NCI-H345 treated with DMSO at 0.1 percent for 48 hours (cell line): ENCODE data around the gene GRM2.

Source experiments
- DNase-seq: peaks from one replicate; lab custom pipeline; 2025; ENCODE audit not compliant: unreplicated experiment; lab: John Stamatoyannopoulos, UW

Gene GRM2

DNA sequence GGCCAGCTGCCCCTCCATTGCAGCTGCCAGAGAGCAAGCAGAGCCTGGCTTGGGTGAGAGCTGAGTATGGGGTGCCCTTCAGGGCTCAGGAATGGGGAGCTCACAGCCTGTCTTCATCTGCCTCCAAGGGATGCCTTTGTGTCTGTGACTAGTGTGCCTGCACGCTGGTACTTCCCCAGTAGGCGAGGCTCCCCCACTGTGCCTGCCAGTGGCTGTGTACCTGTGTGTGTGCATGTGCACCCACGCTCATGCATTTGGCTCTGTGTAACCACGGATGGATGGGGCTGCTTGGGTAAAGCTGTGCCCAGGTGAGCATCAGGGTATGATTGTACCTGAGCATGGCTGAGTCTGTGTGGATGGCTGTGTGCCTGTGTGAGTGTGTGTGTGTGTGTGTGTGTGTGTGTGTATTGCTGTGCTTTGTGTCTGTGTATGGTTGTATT lies 2.3 kb upstream of the GRM2 start:
- no peak for DNase-seq

DNA sequence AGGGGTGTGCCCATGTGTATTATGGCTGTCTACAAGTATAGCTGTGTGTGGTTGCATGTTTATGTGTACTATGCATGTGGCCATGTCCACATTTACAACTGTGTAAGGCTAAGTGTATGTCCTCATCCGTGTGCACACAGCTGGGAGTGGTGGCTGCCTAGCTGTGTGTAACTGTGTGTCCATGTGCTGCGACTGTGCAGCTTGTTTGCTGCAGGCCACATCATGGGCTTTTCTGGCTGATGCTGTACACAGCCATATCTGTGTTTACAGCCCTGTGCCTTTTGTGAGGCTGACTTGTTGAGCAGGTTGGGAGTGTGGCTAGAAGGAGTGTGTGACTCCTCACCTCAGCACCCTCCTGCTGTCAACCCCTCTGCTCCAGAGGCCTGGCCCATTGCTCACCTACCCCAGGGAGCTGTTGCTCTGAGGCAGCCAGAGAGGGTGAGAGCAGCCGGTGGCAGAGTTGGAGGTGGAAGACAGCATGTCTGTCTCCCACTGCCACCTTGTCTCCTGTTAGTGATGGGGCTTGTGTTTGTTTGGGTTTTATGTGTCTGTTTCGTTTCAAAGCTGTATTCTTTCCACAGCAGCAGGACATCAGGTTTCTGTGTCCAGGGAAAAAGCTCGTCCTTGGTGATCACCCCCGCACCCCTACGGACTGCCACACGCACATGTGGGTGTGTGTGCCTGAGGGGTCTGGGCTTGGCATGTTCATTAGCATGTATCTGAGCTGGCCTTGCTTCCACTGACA lies 1.4 kb upstream of the GRM2 start:
- no peak for DNase-seq

DNA sequence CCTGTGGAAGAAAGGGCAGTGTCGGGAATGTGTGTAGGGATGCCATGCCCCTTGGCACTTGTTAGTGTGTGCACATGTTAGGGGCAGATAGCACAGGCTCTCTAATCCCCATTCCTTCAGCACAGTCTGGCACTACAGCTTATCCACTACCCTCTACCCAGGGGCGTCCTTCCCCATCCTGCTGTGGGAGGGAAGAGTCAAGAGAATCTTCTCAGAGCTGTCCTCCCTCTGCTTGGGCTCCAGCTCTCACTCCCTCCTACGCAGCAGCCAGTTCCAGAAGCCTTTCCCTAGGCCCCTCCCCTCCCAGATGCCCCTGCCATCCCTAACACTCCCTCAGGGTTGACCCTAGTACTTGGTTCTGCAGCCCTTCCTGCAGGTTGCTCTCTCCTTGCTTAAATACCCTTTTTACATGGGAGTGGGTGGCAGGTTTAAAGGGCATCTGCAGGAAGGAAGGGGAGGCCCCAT lies 815 bp upstream of the GRM2 start:
- DNase-seq, result no peak

DNA sequence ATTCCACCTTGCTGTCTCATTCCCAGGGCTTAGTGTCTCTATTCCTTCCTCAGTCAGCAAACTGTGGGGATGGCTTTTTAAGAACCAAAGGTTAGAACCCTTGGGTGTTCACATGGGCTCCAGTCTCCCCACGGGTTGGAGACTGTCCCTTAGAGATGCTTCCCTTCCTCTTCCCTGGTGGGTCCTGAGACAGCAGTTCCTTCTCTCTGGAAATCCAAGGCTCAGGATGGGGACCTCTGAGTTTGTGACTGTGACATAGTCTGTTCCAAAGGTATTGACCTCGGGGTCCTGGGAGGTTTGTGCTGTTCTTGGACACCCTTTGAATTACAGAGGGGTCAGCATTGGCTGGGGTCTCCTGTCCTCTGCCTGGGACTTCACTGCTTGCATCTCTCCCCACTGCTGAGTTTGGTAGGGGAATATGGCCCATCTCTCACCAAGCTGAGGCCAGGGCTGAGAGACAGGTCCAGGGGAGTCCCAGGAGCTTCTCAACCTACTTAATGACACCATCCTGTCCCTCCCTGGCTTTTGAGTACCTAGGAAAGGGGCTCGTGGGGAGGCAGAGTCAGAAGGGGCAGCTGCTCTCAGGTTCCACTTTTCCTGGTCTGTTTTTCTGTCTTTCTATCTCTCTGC lies 1.5 kb downstream of the GRM2 start:
- DNase-seq, result no peak

DNA sequence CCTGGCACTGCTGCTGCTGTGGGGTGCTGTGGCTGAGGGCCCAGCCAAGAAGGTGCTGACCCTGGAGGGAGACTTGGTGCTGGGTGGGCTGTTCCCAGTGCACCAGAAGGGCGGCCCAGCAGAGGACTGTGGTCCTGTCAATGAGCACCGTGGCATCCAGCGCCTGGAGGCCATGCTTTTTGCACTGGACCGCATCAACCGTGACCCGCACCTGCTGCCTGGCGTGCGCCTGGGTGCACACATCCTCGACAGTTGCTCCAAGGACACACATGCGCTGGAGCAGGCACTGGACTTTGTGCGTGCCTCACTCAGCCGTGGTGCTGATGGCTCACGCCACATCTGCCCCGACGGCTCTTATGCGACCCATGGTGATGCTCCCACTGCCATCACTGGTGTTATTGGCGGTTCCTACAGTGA lies 2.1 kb downstream of the GRM2 start:
- DNase-seq, result no peak

DNA sequence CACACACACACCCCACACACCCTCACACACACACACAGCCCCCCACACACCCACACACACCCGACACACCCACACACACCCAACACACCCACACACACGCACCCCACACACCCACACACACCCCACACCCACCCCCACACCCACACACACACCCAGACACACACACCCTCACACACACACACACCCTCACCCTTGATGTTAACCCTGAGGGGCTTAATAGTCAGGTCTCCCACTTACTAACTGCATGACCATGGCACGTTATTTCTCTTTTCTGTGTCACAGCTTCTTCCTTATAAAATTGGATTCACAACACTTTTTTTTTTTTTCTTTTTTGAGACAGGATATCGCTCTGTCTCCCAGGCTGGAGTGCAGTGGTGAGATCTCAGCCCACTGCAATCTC lies 2.8 kb downstream of the GRM2 start:
- no peak for DNase-seq

DNA sequence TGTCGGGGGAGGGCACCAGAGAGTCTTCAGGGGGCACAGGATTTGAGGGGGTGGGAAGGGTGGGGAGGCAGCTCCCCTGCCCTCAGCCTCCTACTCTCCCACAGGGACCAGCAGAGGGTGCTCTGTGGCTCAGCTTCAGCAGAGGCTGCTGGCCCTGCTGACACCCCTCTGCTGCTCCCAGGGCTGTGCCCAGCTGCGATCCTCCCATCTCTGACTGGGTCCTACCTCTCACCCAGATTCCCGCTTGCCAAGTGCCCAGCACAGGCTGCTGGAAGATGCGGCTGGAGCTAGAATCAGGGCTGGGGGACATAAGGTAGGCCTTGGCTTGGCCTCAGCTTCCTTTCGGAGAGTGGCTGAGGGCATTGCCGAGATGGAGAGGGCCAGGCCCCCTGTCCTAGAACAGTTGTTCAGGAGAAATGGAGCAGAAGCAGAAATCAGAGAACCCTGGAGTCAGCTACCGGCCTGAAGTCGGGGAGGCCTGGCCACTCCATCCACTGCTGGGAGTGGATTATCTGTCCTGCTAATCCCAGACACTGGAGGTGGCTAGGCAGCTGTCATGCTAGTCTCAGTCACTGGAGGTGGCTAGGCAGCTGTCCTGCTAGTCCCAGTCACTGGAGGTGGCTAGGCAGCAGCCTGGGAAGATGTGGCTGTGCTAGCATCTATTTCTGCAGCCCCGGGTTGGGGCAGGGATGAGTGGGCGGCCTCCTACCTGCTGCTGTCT lies 3.9 kb downstream of the GRM2 start:
- no peak for DNase-seq

DNA sequence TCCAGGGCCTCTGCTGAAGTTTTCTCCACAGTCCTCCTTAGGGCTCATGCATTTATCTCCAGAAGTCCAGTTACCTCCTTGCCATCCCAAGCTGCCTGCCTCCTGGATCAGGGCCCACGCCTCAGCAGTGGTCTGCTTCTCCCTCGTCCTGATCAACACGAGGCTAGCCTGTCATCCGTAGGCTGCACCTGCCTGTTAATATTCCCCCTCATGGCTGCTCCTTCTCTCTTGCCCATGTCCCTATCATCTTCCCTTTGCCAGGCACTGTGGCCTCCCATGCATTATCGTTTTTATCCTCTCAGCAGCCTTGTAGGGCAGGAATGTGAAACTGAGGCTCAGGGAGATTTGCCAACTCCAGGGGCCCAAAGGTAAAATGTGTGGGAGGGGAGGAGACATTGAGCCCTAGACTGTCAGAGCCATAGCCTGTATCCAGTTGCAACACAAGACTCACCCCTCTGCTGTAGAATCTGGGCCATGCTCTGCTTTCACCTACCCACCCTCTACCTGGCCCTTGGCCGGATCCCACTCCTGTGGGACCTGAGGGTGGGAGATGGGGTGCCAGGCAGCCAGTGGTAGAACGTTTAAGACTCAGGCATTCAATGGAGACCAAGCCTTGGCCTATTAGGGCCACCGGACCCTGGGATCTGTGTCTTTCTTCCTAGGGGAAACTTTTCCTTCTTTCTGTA lies 4.6 kb downstream of the GRM2 start:
- DNase-seq, result no peak

DNA sequence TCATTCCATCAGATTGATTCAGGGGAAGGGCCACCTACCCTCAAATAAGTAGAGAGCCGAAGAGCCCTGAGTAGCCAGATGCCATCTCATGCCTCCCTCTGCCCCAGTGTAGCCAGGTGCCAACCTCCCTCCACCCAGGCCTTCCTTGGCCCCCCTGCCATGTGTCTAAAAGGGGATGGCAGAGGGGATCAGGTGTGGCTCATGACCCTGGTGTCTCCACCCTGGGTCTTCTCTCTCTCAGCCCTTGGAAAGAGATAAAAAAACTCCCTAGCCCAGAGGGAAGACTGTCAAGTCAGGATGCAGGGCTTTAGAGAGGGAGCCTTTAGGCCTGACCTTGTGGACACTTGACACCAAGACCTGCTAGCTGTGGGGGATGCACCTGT lies 5.2 kb downstream of the GRM2 start:
- no peak for DNase-seq

DNA sequence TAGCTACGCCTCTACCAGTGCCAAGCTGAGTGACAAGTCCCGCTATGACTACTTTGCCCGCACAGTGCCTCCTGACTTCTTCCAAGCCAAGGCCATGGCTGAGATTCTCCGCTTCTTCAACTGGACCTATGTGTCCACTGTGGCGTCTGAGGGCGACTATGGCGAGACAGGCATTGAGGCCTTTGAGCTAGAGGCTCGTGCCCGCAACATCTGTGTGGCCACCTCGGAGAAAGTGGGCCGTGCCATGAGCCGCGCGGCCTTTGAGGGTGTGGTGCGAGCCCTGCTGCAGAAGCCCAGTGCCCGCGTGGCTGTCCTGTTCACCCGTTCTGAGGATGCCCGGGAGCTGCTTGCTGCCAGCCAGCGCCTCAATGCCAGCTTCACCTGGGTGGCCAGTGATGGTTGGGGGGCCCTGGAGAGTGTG lies 5.7 kb downstream of the GRM2 start:
- DNase-seq, result no peak

DNA sequence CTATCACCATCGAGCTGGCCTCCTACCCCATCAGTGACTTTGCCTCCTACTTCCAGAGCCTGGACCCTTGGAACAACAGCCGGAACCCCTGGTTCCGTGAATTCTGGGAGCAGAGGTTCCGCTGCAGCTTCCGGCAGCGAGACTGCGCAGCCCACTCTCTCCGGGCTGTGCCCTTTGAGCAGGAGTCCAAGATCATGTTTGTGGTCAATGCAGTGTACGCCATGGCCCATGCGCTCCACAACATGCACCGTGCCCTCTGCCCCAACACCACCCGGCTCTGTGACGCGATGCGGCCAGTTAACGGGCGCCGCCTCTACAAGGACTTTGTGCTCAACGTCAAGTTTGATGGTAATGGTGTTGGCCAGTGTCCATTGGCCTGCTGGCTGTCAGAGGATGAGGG lies 6.1 kb downstream of the GRM2 start:
- no peak for DNase-seq

DNA sequence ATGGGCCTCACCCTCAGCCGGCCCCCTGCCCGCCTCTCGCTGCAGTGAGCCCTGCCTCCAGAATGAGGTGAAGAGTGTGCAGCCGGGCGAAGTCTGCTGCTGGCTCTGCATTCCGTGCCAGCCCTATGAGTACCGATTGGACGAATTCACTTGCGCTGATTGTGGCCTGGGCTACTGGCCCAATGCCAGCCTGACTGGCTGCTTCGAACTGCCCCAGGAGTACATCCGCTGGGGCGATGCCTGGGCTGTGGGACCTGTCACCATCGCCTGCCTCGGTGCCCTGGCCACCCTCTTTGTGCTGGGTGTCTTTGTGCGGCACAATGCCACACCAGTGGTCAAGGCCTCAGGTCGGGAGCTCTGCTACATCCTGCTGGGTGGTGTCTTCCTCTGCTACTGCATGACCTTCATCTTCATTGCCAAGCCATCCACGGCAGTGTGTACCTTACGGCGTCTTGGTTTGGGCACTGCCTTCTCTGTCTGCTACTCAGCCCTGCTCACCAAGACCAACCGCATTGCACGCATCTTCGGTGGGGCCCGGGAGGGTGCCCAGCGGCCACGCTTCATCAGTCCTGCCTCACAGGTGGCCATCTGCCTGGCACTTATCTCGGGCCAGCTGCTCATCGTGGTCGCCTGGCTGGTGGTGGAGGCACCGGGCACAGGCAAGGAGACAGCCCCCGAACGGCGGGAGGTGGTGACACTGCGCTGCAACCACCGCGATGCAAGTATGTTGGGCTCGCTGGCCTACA lies 8.5 kb downstream of the GRM2 start:
- no peak for DNase-seq

DNA sequence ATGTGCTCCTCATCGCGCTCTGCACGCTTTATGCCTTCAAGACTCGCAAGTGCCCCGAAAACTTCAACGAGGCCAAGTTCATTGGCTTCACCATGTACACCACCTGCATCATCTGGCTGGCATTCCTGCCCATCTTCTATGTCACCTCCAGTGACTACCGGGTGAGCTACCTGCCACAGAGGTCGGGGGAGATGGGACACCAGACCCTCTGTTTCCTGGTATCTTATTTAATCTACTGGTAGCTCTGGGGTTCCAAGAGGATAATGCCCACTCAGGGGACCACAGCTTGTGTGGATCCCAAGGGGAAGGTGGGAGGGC lies 9.1 kb downstream of the GRM2 start:
- no peak for DNase-seq

DNA sequence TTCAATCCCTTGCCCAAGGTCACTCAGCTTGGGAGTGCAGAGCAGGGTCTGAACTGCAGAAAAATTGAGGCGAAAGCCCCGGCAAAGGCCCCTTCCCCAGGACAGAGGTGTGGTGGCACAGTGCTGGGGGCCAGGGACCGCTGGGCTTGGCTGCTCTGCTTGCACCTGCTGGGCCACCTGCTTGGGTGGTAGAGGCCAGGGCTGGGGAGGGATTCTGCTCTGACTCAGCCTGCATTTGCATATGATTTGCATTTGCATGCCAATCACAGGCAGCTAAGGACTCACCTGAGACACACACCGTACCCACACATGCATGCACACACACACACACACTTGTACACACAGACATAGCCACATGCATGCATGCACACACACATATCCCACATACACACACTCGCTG lies 9.9 kb downstream of the GRM2 start:
- DNase-seq, result no peak

DNA sequence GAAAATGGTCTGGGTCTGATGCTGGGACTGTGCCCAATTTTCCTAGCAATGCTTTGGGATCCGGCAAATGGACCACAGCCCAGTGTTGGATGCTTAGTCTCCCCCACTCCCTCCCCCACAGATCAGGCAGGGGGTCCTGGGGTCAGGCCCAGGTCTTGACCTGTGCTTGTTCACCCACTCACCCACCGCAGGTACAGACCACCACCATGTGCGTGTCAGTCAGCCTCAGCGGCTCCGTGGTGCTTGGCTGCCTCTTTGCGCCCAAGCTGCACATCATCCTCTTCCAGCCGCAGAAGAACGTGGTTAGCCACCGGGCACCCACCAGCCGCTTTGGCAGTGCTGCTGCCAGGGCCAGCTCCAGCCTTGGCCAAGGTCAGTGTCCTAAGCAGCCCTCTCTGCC lies 10.6 kb downstream of the GRM2 start:
- no peak for DNase-seq

DNA sequence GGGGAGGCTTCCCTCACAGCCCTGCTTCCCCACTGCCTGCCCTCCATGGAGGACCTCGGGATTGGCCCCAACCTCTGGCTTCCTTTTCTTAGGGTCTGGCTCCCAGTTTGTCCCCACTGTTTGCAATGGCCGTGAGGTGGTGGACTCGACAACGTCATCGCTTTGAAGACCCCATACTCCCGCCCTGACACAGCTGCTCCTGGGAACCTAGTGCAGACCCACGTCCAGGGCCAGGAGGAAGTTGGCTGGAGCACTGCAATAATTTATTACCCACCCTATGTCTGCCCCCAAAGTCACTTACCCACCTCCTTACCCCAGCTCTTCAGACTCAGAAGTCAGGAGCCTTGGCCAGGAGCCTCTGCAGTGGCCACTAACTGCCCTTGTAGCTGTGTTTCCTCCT lies 11.1 kb downstream of the GRM2 start:
- no peak for DNase-seq

DNA sequence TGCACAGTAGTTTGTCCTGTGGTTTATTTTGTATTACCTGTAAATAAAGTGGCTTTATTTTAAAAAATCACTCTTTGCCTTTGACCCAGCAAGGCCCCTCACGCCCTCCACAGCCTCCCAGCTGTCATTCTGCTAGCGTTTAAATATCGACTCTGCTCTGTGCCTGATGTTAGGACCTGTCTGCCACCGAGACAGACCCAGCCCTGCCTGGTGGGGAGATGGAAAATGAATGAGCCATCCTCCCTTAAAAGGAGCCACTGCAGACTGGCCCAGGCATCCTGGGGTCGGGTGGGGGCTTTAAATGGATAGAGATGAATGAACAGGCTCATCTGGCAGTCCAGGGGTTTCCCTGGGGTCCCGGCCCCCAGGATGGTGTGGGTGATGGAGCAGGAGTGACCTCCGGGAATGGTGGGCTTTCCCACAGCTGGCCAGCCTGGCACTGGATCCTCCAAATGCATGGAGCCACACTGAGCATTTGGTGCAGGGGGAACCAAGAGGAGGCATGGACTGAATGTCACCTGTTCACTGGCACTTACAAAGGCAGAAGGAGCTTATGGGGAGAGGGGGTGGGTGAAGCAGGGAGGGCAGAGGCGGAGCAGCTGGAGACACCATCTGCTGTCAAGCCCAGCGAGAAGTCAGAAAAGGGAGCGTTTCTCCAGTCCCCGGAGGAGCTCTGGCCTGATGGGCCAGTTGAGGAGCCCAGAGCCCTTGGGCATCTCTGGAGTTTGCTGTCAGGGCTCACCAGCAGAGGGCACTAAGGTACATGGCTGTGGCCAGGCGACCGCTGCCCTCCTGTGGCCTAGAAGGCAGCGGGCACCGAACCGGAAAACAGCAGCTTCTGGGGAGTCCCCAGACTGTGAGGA lies 11.9 kb downstream of the GRM2 start:
- peak; percentile 36 for DNase-seq

DNA sequence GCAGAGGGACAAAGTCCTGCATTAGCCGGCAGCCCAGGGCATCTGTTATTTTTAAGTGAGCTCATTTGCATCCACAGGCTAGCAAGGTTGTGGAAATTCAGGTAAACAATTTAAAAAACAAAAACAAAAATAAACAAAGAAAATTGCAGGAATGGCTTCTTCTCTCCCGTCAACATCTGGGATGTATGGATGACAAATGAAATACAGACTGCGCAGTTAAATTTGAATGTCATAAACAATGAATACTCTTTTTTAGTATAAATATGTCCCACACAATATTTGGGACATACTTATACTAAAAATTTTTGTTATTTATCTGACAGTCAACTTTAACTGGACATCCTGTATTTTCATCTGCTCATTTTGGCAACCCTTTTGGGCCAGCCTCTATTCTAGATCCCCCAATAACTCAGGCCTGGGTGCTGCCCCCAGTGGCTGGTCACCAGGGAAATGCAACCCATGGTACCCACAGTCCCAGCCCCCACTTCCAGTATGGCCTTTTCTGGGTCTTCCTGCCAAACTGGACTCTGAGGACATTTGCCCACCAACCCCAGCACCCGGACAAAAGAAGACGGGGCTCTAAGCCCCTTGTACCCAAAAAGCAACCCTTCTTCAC lies 12.7 kb downstream of the GRM2 start:
- DNase-seq, result no peak

DNA sequence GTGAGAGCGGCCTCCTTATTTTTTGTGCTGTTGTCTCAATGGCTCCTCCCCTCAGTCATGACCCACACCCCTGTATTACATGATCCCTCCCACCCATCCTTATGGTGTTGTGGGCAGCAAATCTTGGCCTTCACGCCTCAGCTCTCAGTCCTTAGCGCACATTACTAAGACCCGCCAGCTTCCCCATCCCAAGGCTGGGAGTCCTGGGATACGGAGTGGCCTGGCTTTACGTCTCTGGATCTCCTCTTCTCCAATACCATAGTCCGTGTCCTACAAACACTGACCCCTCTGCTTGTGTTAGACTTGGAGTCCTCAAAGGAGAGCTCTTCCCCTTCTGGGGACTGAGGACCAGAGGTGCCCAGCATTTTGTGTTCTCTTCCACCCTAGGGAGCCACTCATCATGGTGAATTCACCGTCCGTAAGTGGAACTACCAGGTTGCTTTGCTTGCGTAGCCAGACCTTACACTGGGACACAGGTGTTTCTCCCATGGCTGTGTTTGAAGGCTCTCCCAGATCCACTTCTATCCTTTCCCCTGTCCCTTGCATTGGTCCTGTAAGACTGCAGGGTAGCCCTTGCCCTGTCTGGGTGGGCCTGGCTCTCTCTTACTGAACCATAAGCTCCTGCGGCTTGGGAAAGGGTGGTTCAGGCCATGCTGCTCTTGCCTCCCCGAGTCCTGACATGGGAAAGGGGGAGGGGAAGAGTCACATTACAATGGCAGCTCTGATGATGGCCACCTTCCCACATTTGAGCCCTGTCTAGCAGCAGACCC lies 13.6 kb downstream of the GRM2 start:
- DNase-seq, result no peak
